H1 (cell line): ENCODE measurements around the gene EVI5. TPM values are rescaled to one million over a fixed set of nuclear protein-coding genes. Genes with fewer than 3 reads are reported as not detected.

Source experiments
- CTCF ChIA-PET: fragments of 300-600 bp; sonication (Branson Sonifier 250); formaldehyde crosslinking; loops from one replicate; lab custom pipeline; 2021; ENCODE audit not compliant: partially characterized antibody; lab: Charles Lee
- POLR2A ChIA-PET: fragments of 300-600 bp; sonication (Branson Sonifier 250); formaldehyde crosslinking; loops from one replicate; lab custom pipeline; 2021; ENCODE audit warnings: inconsistent platforms; ENCODE audit not compliant: partially characterized antibody; lab: Charles Lee
- DNase-seq, 2 experiments: peaks; one replicate each; pipeline versions ENCODE4 v3.0.0 to v3.0.0-alpha.2; 2010 to 2022; ENCODE audit warnings: low spot score in 2 of 2, low read depth in 1 of 2, mixed read lengths in 1 of 2
- FAIRE-seq: peaks from 2 replicates; lab custom pipeline; 2011; peaks lifted over from hg19 to GRCh38; lab: Jason Lieb, UNC
- H2AFZ ChIP-seq: 2 replicates; pipeline ENCODE4 v1.8.1; 2012; ENCODE audit warnings: low read length, inconsistent platforms
- H2AK5ac ChIP-seq: 2 replicates; pipeline ENCODE4 v1.6.1; 2013; ENCODE audit warnings: low read depth, low read length
- H2BK120ac ChIP-seq: replicated peaks from 2 replicates; pipeline ENCODE3; 2013; ENCODE audit warnings: low read depth, low read length, inconsistent platforms
- H2BK12ac ChIP-seq: 2 replicates; pipeline ENCODE4 v1.6.1; 2013; ENCODE audit warnings: low read depth, low read length
- H2BK15ac ChIP-seq: 2 replicates; pipeline ENCODE4 v1.6.1; 2013; ENCODE audit warnings: low read length
- H2BK20ac ChIP-seq: 2 replicates; pipeline ENCODE4 v1.6.1; 2013; ENCODE audit warnings: low read length
- H2BK5ac ChIP-seq: 2 replicates; pipeline ENCODE4 v1.6.1; 2013; ENCODE audit warnings: low read depth, low read length
- H3K14ac ChIP-seq: 2 replicates; pipeline ENCODE4 v1.6.1; 2013; ENCODE audit warnings: inconsistent platforms; ENCODE audit not compliant: insufficient read length
- H3K18ac ChIP-seq: 2 replicates; pipeline ENCODE4 v1.6.1; 2013; ENCODE audit warnings: low read length; ENCODE audit errors: extremely low read depth
- H3K23ac ChIP-seq: 2 replicates; pipeline ENCODE4 v1.6.1; 2013; ENCODE audit warnings: inconsistent platforms; ENCODE audit not compliant: insufficient read length
- H3K23me2 ChIP-seq: 2 replicates; pipeline ENCODE4 v1.6.1; 2013; ENCODE audit warnings: low read depth, low read length
- H3K27ac ChIP-seq: 2 replicates; pipeline ENCODE4 v1.6.1; 2011; ENCODE audit warnings: low read depth, low read length, inconsistent platforms
- H3K27me3 ChIP-seq, 4 experiments: replicated peaks in 1 of 4; 1 replicate in 1 of 4; 2 replicates in 3 of 4; pipeline versions ENCODE4 v1.6.1 to v1.8.1; 2011 to 2013; ENCODE audit warnings: low read length in 3 of 4, mild to moderate bottlenecking in 3 of 4, inconsistent platforms in 2 of 4, mixed read lengths in 2 of 4, moderate library complexity in 1 of 4; ENCODE audit not compliant: control insufficient read depth in 3 of 4, insufficient read depth in 3 of 4; ENCODE audit errors: extremely low read depth in 1 of 4
- H3K36me3 ChIP-seq, 4 experiments: 2 replicates each; pipeline versions ENCODE4 v1.6.1 to v1.8.1; 2011 to 2013; ENCODE audit warnings: mild to moderate bottlenecking in 4 of 4, low read length in 3 of 4, moderate library complexity in 2 of 4, control low read depth in 1 of 4, inconsistent platforms in 1 of 4; ENCODE audit not compliant: insufficient read depth in 4 of 4, control insufficient read depth in 2 of 4
- H3K4ac ChIP-seq: replicated peaks from 2 replicates; pipeline ENCODE3; 2013; ENCODE audit warnings: low read length, low read depth, mixed read lengths, inconsistent platforms; ENCODE audit not compliant: insufficient read length
- H3K4me1 ChIP-seq, 4 experiments: replicated peaks in 1 of 4; 1 replicate in 1 of 4; 2 replicates in 3 of 4; pipeline versions ENCODE4 v1.6.1 to v1.8.1; 2011 to 2013; ENCODE audit warnings: low read length in 3 of 4, inconsistent platforms in 2 of 4, mixed read lengths in 1 of 4; ENCODE audit not compliant: insufficient read depth in 4 of 4, control insufficient read depth in 3 of 4
- H3K4me2 ChIP-seq, 2 experiments: 2 replicates each; pipeline versions ENCODE4 v1.6.1 to v1.8.1; 2011 to 2013; ENCODE audit warnings: low read depth in 2 of 2, low read length in 2 of 2, control low read depth in 1 of 2, inconsistent platforms in 1 of 2, mild to moderate bottlenecking in 1 of 2; ENCODE audit not compliant: insufficient read depth in 1 of 2
- H3K4me3 ChIP-seq, 4 experiments: fragments of 200-600, 300-600 bp in 1 of 4; sonication (generic), shearing (Covaris generic), sonication (Bioruptor Twin) in 1 of 4; 2 replicates each; pipeline versions ENCODE4 v1.5.1 to v1.8.1; 2011 to 2016; ENCODE audit warnings: low read length in 4 of 4, low read depth in 3 of 4, control low read depth in 2 of 4, inconsistent platforms in 2 of 4, mild to moderate bottlenecking in 2 of 4, mixed read lengths in 1 of 4, moderate library complexity in 1 of 4; ENCODE audit not compliant: insufficient read depth in 2 of 4; ENCODE audit errors: extremely low read depth in 1 of 4
- H3K56ac ChIP-seq: replicated peaks from 2 replicates; pipeline ENCODE3; 2013; ENCODE audit warnings: low read depth, mild to moderate bottlenecking, mixed read lengths, low read length, inconsistent platforms; ENCODE audit not compliant: insufficient read length
- H3K79me1 ChIP-seq: 2 replicates; pipeline ENCODE4 v1.6.1; 2013; ENCODE audit warnings: low read depth, low read length, control low read depth
- H3K79me2 ChIP-seq, 2 experiments: 2 replicates each; pipeline versions ENCODE4 v1.6.1 to v1.8.1; 2012 to 2013; ENCODE audit warnings: low read length in 2 of 2, mild to moderate bottlenecking in 2 of 2, inconsistent platforms in 1 of 2; ENCODE audit not compliant: insufficient read depth in 2 of 2, control insufficient read depth in 1 of 2
- H3K9ac ChIP-seq, 4 experiments: replicated peaks in 1 of 4; 1 replicate in 1 of 4; 2 replicates in 3 of 4; pipeline versions ENCODE4 v1.6.1 to v1.8.1; 2011 to 2013; ENCODE audit warnings: low read depth in 3 of 4, low read length in 3 of 4, control low read depth in 2 of 4, mild to moderate bottlenecking in 2 of 4, moderate library complexity in 2 of 4, inconsistent platforms in 1 of 4; ENCODE audit errors: extremely low read depth in 1 of 4
- H3K9me3 ChIP-seq, 2 experiments: 2 replicates each; pipeline versions ENCODE4 v1.6.1 to v1.8.1; 2012 to 2013; ENCODE audit warnings: mild to moderate bottlenecking in 2 of 2, moderate library complexity in 2 of 2, control low read depth in 1 of 2, inconsistent platforms in 1 of 2, low read depth in 1 of 2, low read length in 1 of 2, mixed read lengths in 1 of 2; ENCODE audit not compliant: insufficient read depth in 2 of 2
- H4K20me1 ChIP-seq, 2 experiments: replicated peaks in 1 of 2; 2 replicates each; pipeline versions ENCODE3 to v1.8.1; 2011 to 2013; ENCODE audit warnings: inconsistent platforms in 2 of 2, low read length in 2 of 2, mild to moderate bottlenecking in 1 of 2; ENCODE audit not compliant: insufficient read depth in 2 of 2, control insufficient read depth in 1 of 2
- H4K5ac ChIP-seq: 2 replicates; pipeline ENCODE4 v1.6.1; 2013; ENCODE audit warnings: low read length, low read depth, mixed read lengths, inconsistent platforms; ENCODE audit not compliant: insufficient read length
- H4K8ac ChIP-seq: 2 replicates; pipeline ENCODE4 v1.8.0; 2013; ENCODE audit warnings: mild to moderate bottlenecking, moderate library complexity, low read length, inconsistent platforms; ENCODE audit not compliant: insufficient read depth; ENCODE audit errors: extremely low read depth
- H4K91ac ChIP-seq: replicated peaks from 2 replicates; pipeline ENCODE3; 2013; ENCODE audit warnings: low read length, mixed read lengths, inconsistent platforms; ENCODE audit not compliant: insufficient read length
- CBX5 ChIP-seq: fragments of 300-800, 300-1000 bp; sonication (generic); IDR thresholded peaks from 2 replicates; pipeline ENCODE4 v1.7.1; 2016; ENCODE audit warnings: antibody characterized with exemption, low read length, low read depth
- FOSL1 ChIP-seq: IDR thresholded peaks from 2 replicates; pipeline ENCODE4 v1.6.1; 2011; ENCODE audit warnings: mild to moderate bottlenecking, low read depth, low read length, moderate library complexity; ENCODE audit not compliant: insufficient read depth
- NRF1 ChIP-seq: IDR thresholded peaks from 2 replicates; pipeline ENCODE4 v1.6.1; 2011; ENCODE audit warnings: mild to moderate bottlenecking, low read depth, low read length, improper control_type of control experiment
- RXRA ChIP-seq: IDR thresholded peaks from 2 replicates; pipeline ENCODE4 v1.6.1; 2011; ENCODE audit warnings: low read depth, mild to moderate bottlenecking, low read length, moderate library complexity; ENCODE audit not compliant: insufficient read depth
- SIRT6 ChIP-seq: IDR thresholded peaks from one replicate; pipeline ENCODE4 v1.7.1; 2012; ENCODE audit warnings: low read length, inconsistent platforms
- TCF12 ChIP-seq: IDR thresholded peaks from 2 replicates; pipeline ENCODE4 v1.6.1; 2011; ENCODE audit warnings: low read depth, mild to moderate bottlenecking, low read length
- YY1 ChIP-seq: IDR thresholded peaks from 2 replicates; pipeline ENCODE4 v1.6.1; 2011; ENCODE audit warnings: low read depth, mild to moderate bottlenecking, low read length
- WGBS, 2 experiments: shearing (Covaris generic) in 1 of 2; methylation state at CpG; one replicate each; pipeline versions ENCODE4 v1.1.6 to v1.1.7; 2013 to 2015; ENCODE audit warnings: low lambda C conversion rate in 2 of 2, mixed read lengths in 2 of 2, inconsistent platforms in 1 of 2, low coverage in 1 of 2, missing lambda C conversion rate in 1 of 2; ENCODE audit not compliant: insufficient replicate concordance in 2 of 2, insufficient coverage in 1 of 2, insufficient read length in 1 of 2; ENCODE audit errors: extremely low coverage in 1 of 2, missing lambda C conversion rate in 1 of 2; 5-methylcytosine and 5-hydroxymethylcytosine counted together
- polyA plus RNA-seq, 7 experiments: library from polyadenylated mRNA; depleted of rRNA in 3 of 7; stranded (reverse) in 5 of 7; unstranded in 2 of 7; fragments of >200 nt in 5 of 7; fragments of 200-250 nt in 2 of 7; gene quantifications; 1 replicate in 5 of 7; 2 replicates in 1 of 7; 4 replicates in 1 of 7; pipeline versions ENCODE4 v1.2.1 to v1.2.3, GENCODE V29; 2011 to 2013; ENCODE audit warnings: missing spikeins in 2 of 7, mixed read lengths in 2 of 7
- total RNA-seq: library from RNA; stranded (reverse); fragmentation: NEBNext Ultra II Directional; extraction: Animal tissue kit (Norgen Biotek cat#: 25700); gene quantifications from 2 replicates; pipeline ENCODE4 v1.2.1, GENCODE V29; 2021

EVI5 gene
- total and polyA plus RNA-seq, 2 of the 8 experiments (the other 6 are each of a cell fraction or from before 2014, with no cell fraction given): 1.7 to 13.7 TPM

DNA sequence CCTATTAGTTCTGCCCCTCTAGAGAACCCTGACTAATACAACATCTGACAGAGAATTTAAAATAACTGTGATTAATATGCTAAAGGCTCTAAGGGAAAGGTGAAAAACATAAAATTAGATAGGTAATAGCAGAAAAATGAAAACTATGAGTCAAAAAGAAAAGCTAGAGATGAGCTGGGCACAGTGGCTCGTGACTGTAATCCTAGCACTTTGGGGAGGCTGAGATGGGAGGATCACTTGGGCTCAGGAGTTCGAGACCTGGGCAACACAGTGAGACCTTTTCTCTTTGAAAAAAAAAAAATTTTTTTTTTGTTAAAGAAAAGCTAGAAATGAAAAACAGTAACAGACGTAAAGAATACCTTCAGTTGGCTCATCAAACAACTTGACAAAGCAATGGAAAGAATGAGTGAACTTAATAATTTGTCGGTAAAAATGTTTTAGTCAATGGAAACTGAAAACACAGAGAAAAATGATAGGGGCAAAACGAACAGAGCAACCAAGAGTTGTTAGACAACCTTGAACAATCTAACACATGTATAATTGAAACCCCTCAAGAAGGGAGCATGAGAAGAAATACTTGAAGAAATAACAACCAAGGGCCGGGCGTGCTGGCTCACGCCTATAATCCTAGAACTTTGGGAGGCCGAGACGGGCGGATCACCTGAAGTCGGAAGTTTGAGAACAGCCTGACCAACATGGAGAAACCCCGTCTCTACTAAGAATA lies 165.3 kb downstream of the EVI5 start:
- WGBS, 2 experiments: 88% methylated on average over 13 of the region's 13 CpGs; no CpG with 5 or more reads in 1 of the 2 experiments
- H2AFZ ChIP-seq: no peak overlapping the region
- H3K56ac ChIP-seq: no peak overlapping the region
- POLR2A ChIA-PET: no interaction called here
- no peaks in the 10 kb centered on the region for H4K20me1 ChIP-seq
- H3K79me1 ChIP-seq: no peaks in the 10 kb centered on the region
- no peak overlapping the region for H3K4me3 ChIP-seq
- no peak for DNase-seq
- H2BK20ac ChIP-seq: no peak overlapping the region
- no peak overlapping the region for H2BK120ac ChIP-seq
- no peak overlapping the region for H4K91ac ChIP-seq
- no peak overlapping the region for H3K18ac ChIP-seq
- H3K36me3 ChIP-seq: no peaks in the 10 kb centered on the region
- no peak for FAIRE-seq
- H3K23me2 ChIP-seq: no peaks in the 10 kb centered on the region
- H3K9ac ChIP-seq: no peak overlapping the region
- H3K27ac ChIP-seq: no peak overlapping the region
- no peak overlapping the region for H2BK12ac ChIP-seq
- no peaks in the 10 kb centered on the region for H3K27me3 ChIP-seq
- no peak overlapping the region for H3K14ac ChIP-seq
- no peak overlapping the region for H3K4me2 ChIP-seq
- H3K4me1 ChIP-seq: no peaks in the 10 kb centered on the region
- H2BK5ac ChIP-seq: no peak overlapping the region
- no peak overlapping the region for H4K5ac ChIP-seq
- no peak overlapping the region for H3K4ac ChIP-seq
- no peaks in the 10 kb centered on the region for H3K9me3 ChIP-seq
- no peak overlapping the region for H2BK15ac ChIP-seq
- H3K79me2 ChIP-seq: no peaks in the 10 kb centered on the region
- CTCF ChIA-PET: no interaction called here
- H3K23ac ChIP-seq: no peak overlapping the region
- no peak overlapping the region for H4K8ac ChIP-seq
- H2AK5ac ChIP-seq: no peak overlapping the region
- TF ChIP-seq TCF12: no peak
- TF ChIP-seq NRF1: no peak
- no peak for TF ChIP-seq FOSL1
- TF ChIP-seq RXRA: no peak
- no peak for TF ChIP-seq YY1
- no peak for TF ChIP-seq CBX5
- TF ChIP-seq SIRT6: no peak
